Lung (tissue), 12 donors: ENCODE results near the gene MRPL17. TPM values are rescaled to one million over a fixed set of nuclear protein-coding genes. Genes with fewer than 3 reads are reported as not detected.

Experiments used
- ATAC-seq: fragments of 200-7000 bp; cut with Tn5 transposase; one replicate; pipeline ENCODE4 v1.9.1; 2020; ENCODE audit warnings: moderate number of reproducible peaks; ENCODE audit not compliant: insufficient read depth, low FRiP score
- DNase-seq, 3 donors: peaks; one replicate each; pipeline ENCODE4 v3.0.0-alpha.2; 2013 to 2017
- H3K27ac ChIP-seq, 2 donors: one replicate each; pipeline ENCODE4 v1.5.1; 2013; ENCODE audit warnings: mild to moderate bottlenecking in 2 of 2, moderate library complexity in 2 of 2, control low read depth in 1 of 2, inconsistent platforms in 1 of 2, low read depth in 1 of 2, low read length in 1 of 2
- H3K27me3 ChIP-seq, 3 donors: one replicate each; pipeline ENCODE4 v1.5.1; 2013; ENCODE audit warnings: low read length in 2 of 3; ENCODE audit not compliant: control insufficient read depth in 3 of 3, insufficient read depth in 3 of 3
- H3K36me3 ChIP-seq, 4 donors: one replicate each; pipeline ENCODE4 v1.5.1; 2013; ENCODE audit warnings: low read length in 4 of 4, mild to moderate bottlenecking in 1 of 4, moderate library complexity in 1 of 4; ENCODE audit not compliant: control insufficient read depth in 4 of 4, insufficient read depth in 4 of 4
- H3K4me1 ChIP-seq, 5 donors: one replicate each; pipeline ENCODE4 v1.5.1; 2013; ENCODE audit warnings: low read length in 5 of 5, mild to moderate bottlenecking in 2 of 5, moderate library complexity in 1 of 5; ENCODE audit not compliant: control insufficient read depth in 5 of 5, insufficient read depth in 5 of 5
- H3K4me3 ChIP-seq: one replicate; pipeline ENCODE4 v1.5.1; 2013; ENCODE audit warnings: mild to moderate bottlenecking, control low read depth, moderate library complexity
- H3K9ac ChIP-seq, 2 donors: one replicate each; pipeline ENCODE4 v1.5.1; 2013; ENCODE audit warnings: low read length in 2 of 2, control low read depth in 1 of 2; ENCODE audit not compliant: insufficient read depth in 1 of 2
- H3K9me3 ChIP-seq, 4 donors: one replicate each; pipeline ENCODE4 v1.5.1; 2013; ENCODE audit warnings: low read length in 3 of 4, mild to moderate bottlenecking in 1 of 4, moderate library complexity in 1 of 4; ENCODE audit not compliant: control insufficient read depth in 4 of 4, insufficient read depth in 3 of 4
- WGBS, 2 donors: extraction: QIAGEN DNeasy Blood & Tissue Kit; methylation state at CpG; one replicate each; pipeline ENCODE4 v1.1.7; 2013; 5-methylcytosine and 5-hydroxymethylcytosine counted together
- polyA plus RNA-seq, 2 donors: library from polyadenylated mRNA; stranded (reverse); fragments of 200-250 nt; gene quantifications; one replicate each; pipeline ENCODE4 v1.2.1, GENCODE V29; 2013
- total RNA-seq, 2 donors: library from RNA; depleted of rRNA in 1 of 2; stranded (reverse); fragments of >200 nt in 1 of 2; gene quantifications; one replicate each; pipeline ENCODE4 v1.2.1, GENCODE V29; 2014 to 2021
- TF ChIP-seq, protein P1 (sequence below): IDR thresholded peaks from 2 replicates; pipeline ENCODE4 v1.5.1; 2012; ENCODE audit warnings: mild to moderate bottlenecking; ENCODE audit errors: control extremely low read depth, extremely low read depth
- donor health status: control.
- donor health status: control.
- donor health status: Bipolar disorder and iron deficiency.
- donor health status: healthy.
- donor health status: DM: yes; HTN: yes; CAD: no.

Gene MRPL17
- total and polyA plus RNA-seq, 4 donors: 28.2 to 81.4 (median 45.9) TPM

DNA sequence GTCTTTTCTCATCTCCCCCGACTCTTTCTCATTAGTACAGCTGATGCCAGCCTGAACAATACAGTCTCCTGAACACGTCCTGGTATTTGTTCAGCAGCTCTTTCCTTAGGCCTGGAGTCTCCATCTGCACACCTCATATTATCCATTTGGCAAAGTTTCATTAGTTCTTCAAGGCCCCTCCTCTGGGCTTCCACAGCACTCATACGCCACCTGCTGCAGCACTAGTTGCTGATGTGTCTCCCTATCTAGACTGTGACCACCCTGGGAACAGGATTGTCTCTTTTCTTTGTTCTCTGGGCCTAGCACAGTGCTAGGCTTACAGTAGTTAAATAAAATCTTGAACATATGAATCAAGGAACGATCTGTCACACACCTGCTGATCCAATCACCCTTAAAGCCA is 44.7 kb downstream of the MRPL17 start:
- 65 to 85% methylated on average over 4 of the region's 4 CpGs for WGBS, 2 donors
- H3K9ac ChIP-seq: no peak overlapping the region
- H3K4me1 ChIP-seq: peaks cover 7 to 28% (median 12%) of the 10 kb centered on the region in 5 donors

DNA sequence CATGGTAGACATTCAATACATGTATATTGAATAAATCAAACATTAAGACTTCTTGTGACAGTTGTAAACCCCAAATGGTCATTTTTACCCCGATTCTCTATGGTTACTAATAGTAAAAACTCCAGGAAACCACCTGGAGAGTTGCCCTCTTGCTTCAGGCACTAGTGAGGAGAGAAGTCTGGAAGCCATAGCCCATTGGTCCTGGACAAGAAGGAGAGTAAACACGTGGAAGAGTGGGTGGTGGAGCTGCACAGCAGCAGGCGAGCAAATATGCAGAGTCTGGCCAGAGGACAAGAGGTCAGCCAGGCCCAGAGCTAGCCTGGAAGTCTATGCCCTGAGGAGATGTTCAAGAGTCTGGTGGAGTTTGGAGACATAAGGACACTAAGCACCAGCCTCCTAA is 45.3 kb downstream of the MRPL17 start:
- H3K27me3 ChIP-seq: no peaks in the 10 kb centered on the region
- 38 to 63% methylated on average over 3 of the region's 3 CpGs for WGBS, 2 donors
- DNase-seq (no peak), ATAC-seq (peak; percentile 71)
- peaks cover 0 to 30% (median 15%) of the 10 kb centered on the region in 4 donors for H3K36me3 ChIP-seq
- H3K4me3 ChIP-seq: no peak overlapping the region
- H3K9ac ChIP-seq: no peak overlapping the region
- TF ChIP-seq, protein P1, sequence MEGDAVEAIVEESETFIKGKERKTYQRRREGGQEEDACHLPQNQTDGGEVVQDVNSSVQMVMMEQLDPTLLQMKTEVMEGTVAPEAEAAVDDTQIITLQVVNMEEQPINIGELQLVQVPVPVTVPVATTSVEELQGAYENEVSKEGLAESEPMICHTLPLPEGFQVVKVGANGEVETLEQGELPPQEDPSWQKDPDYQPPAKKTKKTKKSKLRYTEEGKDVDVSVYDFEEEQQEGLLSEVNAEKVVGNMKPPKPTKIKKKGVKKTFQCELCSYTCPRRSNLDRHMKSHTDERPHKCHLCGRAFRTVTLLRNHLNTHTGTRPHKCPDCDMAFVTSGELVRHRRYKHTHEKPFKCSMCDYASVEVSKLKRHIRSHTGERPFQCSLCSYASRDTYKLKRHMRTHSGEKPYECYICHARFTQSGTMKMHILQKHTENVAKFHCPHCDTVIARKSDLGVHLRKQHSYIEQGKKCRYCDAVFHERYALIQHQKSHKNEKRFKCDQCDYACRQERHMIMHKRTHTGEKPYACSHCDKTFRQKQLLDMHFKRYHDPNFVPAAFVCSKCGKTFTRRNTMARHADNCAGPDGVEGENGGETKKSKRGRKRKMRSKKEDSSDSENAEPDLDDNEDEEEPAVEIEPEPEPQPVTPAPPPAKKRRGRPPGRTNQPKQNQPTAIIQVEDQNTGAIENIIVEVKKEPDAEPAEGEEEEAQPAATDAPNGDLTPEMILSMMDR: no peak
- H3K4me1 ChIP-seq: peaks cover 7 to 28% (median 12%) of the 10 kb centered on the region in 5 donors
- H3K9me3 ChIP-seq: no peaks in the 10 kb centered on the region
- peak overlapping the region in 1 of 2 donors; percentile 37 for H3K27ac ChIP-seq

More for the DNA sequence above, 44.7 kb downstream of the MRPL17 start:
- no peak overlapping the region for H3K4me3 ChIP-seq
- peak overlapping the region in 1 of 2 donors; percentile 37 for H3K27ac ChIP-seq
- ATAC-seq: no peak
- TF ChIP-seq, protein P1: no peak
- DNase-seq: no peak
- H3K9me3 ChIP-seq: no peaks in the 10 kb centered on the region
- H3K36me3 ChIP-seq: peaks cover 0 to 24% (median 13%) of the 10 kb centered on the region in 4 donors
- no peaks in the 10 kb centered on the region for H3K27me3 ChIP-seq

DNA sequence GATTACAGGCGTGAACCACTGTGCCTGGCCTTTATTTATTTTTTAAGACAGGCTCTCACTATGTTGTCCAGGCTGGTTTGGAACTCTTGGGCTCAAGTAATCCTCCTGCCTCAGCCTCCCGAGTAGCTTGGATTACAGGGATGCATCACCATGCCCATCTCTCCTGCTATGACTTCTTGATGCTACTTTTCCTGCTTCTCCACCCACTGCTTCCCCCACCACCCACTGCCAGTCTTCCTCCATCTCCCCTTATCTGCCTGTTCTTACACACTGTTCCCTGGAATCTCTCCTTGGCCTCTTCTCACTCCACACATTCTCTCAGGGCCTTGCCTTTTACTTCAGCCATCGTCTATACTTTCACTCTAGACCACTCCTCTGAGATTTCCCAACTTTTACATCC is 46.7 kb downstream of the MRPL17 start:
- no peaks in the 10 kb centered on the region for H3K27me3 ChIP-seq
- DNase-seq: no peak
- ATAC-seq: no peak
- H3K4me3 ChIP-seq: no peak overlapping the region
- 79 to 85% methylated on average over 3 of the region's 3 CpGs for WGBS, 2 donors
- TF ChIP-seq, protein P1: no peak
- H3K36me3 ChIP-seq: peaks cover 0 to 39% (median 17%) of the 10 kb centered on the region in 4 donors
- H3K9me3 ChIP-seq: peaks cover 0 to 1% (median 0%) of the 10 kb centered on the region in 4 donors
- no peak overlapping the region for H3K9ac ChIP-seq
- peak overlapping the region in 1 of 2 donors; percentile 55 for H3K27ac ChIP-seq
- peaks cover 7 to 28% (median 12%) of the 10 kb centered on the region in 5 donors for H3K4me1 ChIP-seq
